Nephron progenitor cell (in vitro differentiated cells): ENCODE results near the gene HNRNPH1.
A peak's percentile ranks its signal among the peaks of the same experiment; 100 is the strongest.
"Not testable (repeated sequence)": the region's sequence is repeated elsewhere in the genome, so short reads cannot be mapped to it uniquely, and the experiment has no call there.

Experiments
- DNase-seq: peaks from one replicate; pipeline ENCODE4 v3.0.0; 2021
- H3K27ac Mint-ChIP-seq: 2 replicates; pipeline ENCODE4 v1.8.0; 2021; ENCODE audit warnings: mild to moderate bottlenecking, moderate library complexity, mixed read lengths
- H3K27me3 Mint-ChIP-seq: 2 replicates; pipeline ENCODE4 v1.8.0; 2021; ENCODE audit warnings: mild to moderate bottlenecking, low read depth, mixed read lengths; ENCODE audit not compliant: poor library complexity
- H3K36me3 Mint-ChIP-seq: 2 replicates; pipeline ENCODE4 v1.8.0; 2021; ENCODE audit warnings: low read depth, mixed read lengths
- H3K4me1 Mint-ChIP-seq: 2 replicates; pipeline ENCODE4 v1.8.0; 2021; ENCODE audit warnings: mixed read lengths
- H3K4me3 Mint-ChIP-seq: 2 replicates; pipeline ENCODE4 v1.8.0; 2021; ENCODE audit warnings: mild to moderate bottlenecking, moderate library complexity, mixed read lengths
- H3K9me3 Mint-ChIP-seq: 2 replicates; pipeline ENCODE4 v1.8.0; 2021; ENCODE audit warnings: mild to moderate bottlenecking, moderate library complexity, mixed read lengths
- TF ChIP-seq, protein P1 (sequence below): fragments of 200-600 bp; sonication (generic); IDR thresholded peaks from 2 replicates; pipeline ENCODE4 v1.5.0; 2021; ENCODE audit warnings: antibody characterized with exemption

The HNRNPH1 gene

DNA sequence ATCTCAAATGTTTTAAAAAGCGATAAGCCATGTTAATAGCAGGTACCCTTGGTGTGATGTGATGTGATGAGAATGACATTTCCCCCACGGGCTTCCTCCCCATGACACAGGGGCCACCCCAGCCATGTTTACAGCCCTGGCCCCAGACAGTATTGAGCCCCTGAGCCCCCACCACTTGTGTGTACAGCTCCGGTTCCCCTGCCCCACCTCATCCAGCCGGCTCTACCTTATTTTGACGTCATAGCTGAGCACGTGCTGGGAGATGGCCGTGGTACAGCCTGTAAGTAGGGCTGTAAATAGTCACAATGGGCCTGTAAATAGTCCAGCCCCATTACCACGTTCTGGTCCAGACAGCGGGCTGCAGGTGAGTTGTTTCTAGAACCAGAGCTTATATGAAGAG lies 24.9 kb upstream of the HNRNPH1 start:
- H3K9me3 Mint-ChIP-seq: peaks cover 17% of the 10 kb centered on the region
- no peak overlapping the region for H3K27ac Mint-ChIP-seq
- no peaks in the 10 kb centered on the region for H3K36me3 Mint-ChIP-seq
- peaks cover 10% of the 10 kb centered on the region for H3K4me1 Mint-ChIP-seq
- H3K27me3 Mint-ChIP-seq: peaks cover 9% of the 10 kb centered on the region
- DNase-seq: no peak
- TF ChIP-seq, protein P1, sequence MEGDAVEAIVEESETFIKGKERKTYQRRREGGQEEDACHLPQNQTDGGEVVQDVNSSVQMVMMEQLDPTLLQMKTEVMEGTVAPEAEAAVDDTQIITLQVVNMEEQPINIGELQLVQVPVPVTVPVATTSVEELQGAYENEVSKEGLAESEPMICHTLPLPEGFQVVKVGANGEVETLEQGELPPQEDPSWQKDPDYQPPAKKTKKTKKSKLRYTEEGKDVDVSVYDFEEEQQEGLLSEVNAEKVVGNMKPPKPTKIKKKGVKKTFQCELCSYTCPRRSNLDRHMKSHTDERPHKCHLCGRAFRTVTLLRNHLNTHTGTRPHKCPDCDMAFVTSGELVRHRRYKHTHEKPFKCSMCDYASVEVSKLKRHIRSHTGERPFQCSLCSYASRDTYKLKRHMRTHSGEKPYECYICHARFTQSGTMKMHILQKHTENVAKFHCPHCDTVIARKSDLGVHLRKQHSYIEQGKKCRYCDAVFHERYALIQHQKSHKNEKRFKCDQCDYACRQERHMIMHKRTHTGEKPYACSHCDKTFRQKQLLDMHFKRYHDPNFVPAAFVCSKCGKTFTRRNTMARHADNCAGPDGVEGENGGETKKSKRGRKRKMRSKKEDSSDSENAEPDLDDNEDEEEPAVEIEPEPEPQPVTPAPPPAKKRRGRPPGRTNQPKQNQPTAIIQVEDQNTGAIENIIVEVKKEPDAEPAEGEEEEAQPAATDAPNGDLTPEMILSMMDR: no peak
- no peak overlapping the region for H3K4me3 Mint-ChIP-seq

DNA sequence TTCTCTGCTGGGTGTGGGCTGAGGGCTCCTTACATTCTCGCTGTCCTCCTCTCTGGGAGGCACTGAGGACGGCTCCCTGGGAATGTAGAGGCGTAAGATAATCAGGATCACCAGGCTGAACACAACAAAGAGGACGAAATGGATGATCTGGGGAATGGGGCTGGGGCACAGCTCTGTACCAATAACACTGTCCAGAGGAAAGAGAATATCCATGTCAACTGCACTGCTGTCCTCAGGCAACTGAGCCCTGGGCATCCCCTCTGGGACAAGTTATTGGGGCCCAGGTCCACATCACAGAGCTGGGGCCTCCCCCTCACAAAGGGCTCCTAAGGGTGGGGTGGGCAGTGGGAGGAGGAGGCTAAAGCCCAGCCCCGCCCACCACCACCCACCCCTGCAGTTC lies 21.3 kb upstream of the HNRNPH1 start:
- not testable (repeated sequence) for H3K36me3 Mint-ChIP-seq, H3K9me3 Mint-ChIP-seq, H3K4me3 Mint-ChIP-seq, H3K27me3 Mint-ChIP-seq, DNase-seq, H3K4me1 Mint-ChIP-seq
- peak overlapping the region; percentile 50 for H3K27ac Mint-ChIP-seq

GRCh38 chr5:179643141-179643920 lies 19.9 kb upstream of the HNRNPH1 start:
- H3K27ac Mint-ChIP-seq, H3K9me3 Mint-ChIP-seq, DNase-seq, H3K4me3 Mint-ChIP-seq, H3K36me3 Mint-ChIP-seq, H3K4me1 Mint-ChIP-seq: not testable (repeated sequence)
- H3K27me3 Mint-ChIP-seq: peaks cover 17% of the 10 kb centered on the region

DNA sequence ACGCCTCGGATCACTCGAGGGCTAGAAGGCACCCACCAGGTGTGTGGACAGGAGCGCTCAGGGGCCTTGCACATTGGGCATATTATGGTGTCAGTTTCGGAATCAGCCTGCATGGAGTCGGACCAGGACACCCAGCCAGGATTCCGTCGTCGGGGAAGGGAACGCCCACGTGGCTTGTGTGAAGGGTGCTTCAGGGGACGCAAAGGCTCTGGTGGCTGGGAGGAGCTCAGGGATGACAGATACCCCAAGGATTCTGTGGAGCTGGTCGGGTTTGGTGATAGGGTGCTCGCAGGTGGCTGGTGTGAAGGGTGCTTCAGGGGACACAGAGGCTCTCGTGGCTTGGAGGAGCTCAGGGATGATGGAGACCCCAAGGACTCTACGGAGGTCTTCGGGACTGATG lies 19.2 kb upstream of the HNRNPH1 start:
- not testable (repeated sequence) for DNase-seq, H3K36me3 Mint-ChIP-seq, H3K4me3 Mint-ChIP-seq, H3K9me3 Mint-ChIP-seq, H3K27ac Mint-ChIP-seq, H3K4me1 Mint-ChIP-seq
- peaks cover 17% of the 10 kb centered on the region for H3K27me3 Mint-ChIP-seq

GRCh38 chr5:179641745-179642144 lies 18.3 kb upstream of the HNRNPH1 start:
- H3K9me3 Mint-ChIP-seq, H3K4me3 Mint-ChIP-seq, H3K36me3 Mint-ChIP-seq, H3K27ac Mint-ChIP-seq, DNase-seq, H3K4me1 Mint-ChIP-seq: not testable (repeated sequence)
- peaks cover 17% of the 10 kb centered on the region for H3K27me3 Mint-ChIP-seq

GRCh38 chr5:179639296-179639695 lies 15.8 kb upstream of the HNRNPH1 start:
- H3K9me3 Mint-ChIP-seq, H3K4me1 Mint-ChIP-seq, H3K36me3 Mint-ChIP-seq, DNase-seq, H3K4me3 Mint-ChIP-seq, H3K27ac Mint-ChIP-seq: not testable (repeated sequence)
- H3K27me3 Mint-ChIP-seq: peaks cover 12% of the 10 kb centered on the region

GRCh38 chr5:179634370-179635172 lies 11.1 kb upstream of the HNRNPH1 start:
- H3K27ac Mint-ChIP-seq, DNase-seq, H3K4me1 Mint-ChIP-seq, H3K4me3 Mint-ChIP-seq: not testable (repeated sequence)
- Mint-ChIP-seq H3K9me3 (peaks cover 12% of the 10 kb centered on the region), H3K36me3 (peaks cover 13% of the 10 kb centered on the region), H3K27me3 (peaks cover 10% of the 10 kb centered on the region)

DNA sequence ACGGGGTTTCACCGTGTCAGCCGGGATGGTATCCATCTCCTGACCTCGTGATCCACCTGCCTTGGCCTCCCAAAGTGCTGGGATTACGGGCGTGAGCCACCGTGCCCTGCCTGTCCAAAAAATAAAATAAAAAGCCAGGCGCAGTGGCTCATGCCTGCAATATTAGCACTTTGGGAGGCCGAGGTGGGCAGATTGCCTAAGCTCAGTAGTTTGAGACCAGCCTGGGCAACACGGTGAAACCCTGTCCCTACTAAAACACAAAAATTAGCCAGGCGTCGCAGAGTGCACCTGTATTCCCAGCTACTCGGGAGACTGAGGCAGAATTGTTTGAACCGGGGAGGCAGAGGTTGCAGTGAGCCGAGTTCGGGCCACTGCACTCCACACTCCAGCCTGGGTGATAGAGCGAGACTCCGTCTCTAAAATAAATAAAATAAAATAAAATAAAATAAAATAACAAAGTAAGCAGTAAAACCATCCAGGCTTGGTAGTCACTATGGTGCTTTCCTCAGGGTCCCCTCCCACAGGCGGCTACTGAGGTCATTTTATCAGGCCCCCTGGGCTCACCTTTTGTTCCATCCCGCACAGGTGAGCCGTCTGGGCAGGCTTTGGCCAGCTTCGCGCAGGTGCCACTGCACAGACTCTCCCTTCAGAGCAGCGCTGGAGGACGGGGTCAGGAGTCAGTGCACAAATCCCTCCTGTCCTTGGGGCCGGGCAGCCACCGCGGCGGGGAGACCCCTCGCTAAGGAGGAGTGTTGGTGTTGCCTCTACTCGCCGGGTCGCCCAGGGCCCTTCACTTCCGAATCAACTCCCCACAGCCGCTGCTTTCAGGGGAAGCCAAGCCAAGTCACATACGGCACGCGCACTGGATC lies 10.3 kb upstream of the HNRNPH1 start:
- peaks cover 13% of the 10 kb centered on the region for H3K36me3 Mint-ChIP-seq
- DNase-seq, H3K4me1 Mint-ChIP-seq, H3K27me3 Mint-ChIP-seq, H3K27ac Mint-ChIP-seq: not testable (repeated sequence)
- H3K9me3 Mint-ChIP-seq: peaks cover 12% of the 10 kb centered on the region
- H3K4me3 Mint-ChIP-seq: peak overlapping the region; percentile 62

GRCh38 chr5:179624841-179625271 lies 1.4 kb upstream of the HNRNPH1 start:
- H3K27me3 Mint-ChIP-seq: peaks cover 6% of the 10 kb centered on the region
- DNase-seq: no peak
- H3K4me3 Mint-ChIP-seq: peak overlapping the region; percentile 99
- TF ChIP-seq, protein P1: no peak
- peak overlapping the region; percentile 69 for H3K27ac Mint-ChIP-seq
- peaks cover 39% of the 10 kb centered on the region for H3K4me1 Mint-ChIP-seq
- peaks cover 37% of the 10 kb centered on the region for H3K36me3 Mint-ChIP-seq
- H3K9me3 Mint-ChIP-seq: no peaks in the 10 kb centered on the region
